Endothelial cell (in vitro differentiated cells): ENCODE results near the gene FBLN5. TPM values are rescaled to one million over a fixed set of nuclear protein-coding genes. Genes with fewer than 3 reads are reported as not detected.

Experiments
- DNase-seq: peaks from one replicate; pipeline ENCODE4 v3.0.0; 2021; ENCODE audit warnings: low spot score
- H3K27ac Mint-ChIP-seq: one replicate; pipeline ENCODE4 v1.8.0; 2021; ENCODE audit warnings: mixed read lengths, inconsistent platforms; ENCODE audit not compliant: unreplicated experiment
- H3K27me3 Mint-ChIP-seq: one replicate; pipeline ENCODE4 v1.8.0; 2021; ENCODE audit warnings: mild to moderate bottlenecking, moderate library complexity, mixed read lengths, inconsistent platforms; ENCODE audit not compliant: unreplicated experiment
- H3K36me3 Mint-ChIP-seq: one replicate; pipeline ENCODE4 v1.8.0; 2021; ENCODE audit warnings: mild to moderate bottlenecking, low read depth, mixed read lengths, inconsistent platforms; ENCODE audit not compliant: unreplicated experiment
- H3K4me1 Mint-ChIP-seq: one replicate; pipeline ENCODE4 v1.8.0; 2021; ENCODE audit warnings: mild to moderate bottlenecking, mixed read lengths, inconsistent platforms; ENCODE audit not compliant: unreplicated experiment
- H3K4me3 Mint-ChIP-seq: one replicate; pipeline ENCODE4 v1.8.0; 2021; ENCODE audit warnings: mild to moderate bottlenecking, mixed read lengths, inconsistent platforms; ENCODE audit not compliant: unreplicated experiment
- H3K9me3 Mint-ChIP-seq: one replicate; pipeline ENCODE4 v1.8.0; 2021; ENCODE audit warnings: mixed read lengths, inconsistent platforms; ENCODE audit not compliant: unreplicated experiment
- total RNA-seq: library from RNA; stranded (reverse); fragmentation: NEBNext Ultra II Directional; extraction: Animal tissue kit (Norgen Biotek cat#: 25700); gene quantifications from one replicate; pipeline ENCODE4 v1.2.1, GENCODE V29; 2021; ENCODE audit not compliant: unreplicated experiment
- TF ChIP-seq, protein P1 (sequence below): fragments of 200-600 bp; sonication (generic); IDR thresholded peaks from one replicate; pipeline ENCODE4 v1.5.0; 2021; ENCODE audit warnings: antibody characterized with exemption; ENCODE audit not compliant: unreplicated experiment

The FBLN5 gene
- total RNA-seq, 1 donor from 2014 or later, result 0.26 TPM

DNA sequence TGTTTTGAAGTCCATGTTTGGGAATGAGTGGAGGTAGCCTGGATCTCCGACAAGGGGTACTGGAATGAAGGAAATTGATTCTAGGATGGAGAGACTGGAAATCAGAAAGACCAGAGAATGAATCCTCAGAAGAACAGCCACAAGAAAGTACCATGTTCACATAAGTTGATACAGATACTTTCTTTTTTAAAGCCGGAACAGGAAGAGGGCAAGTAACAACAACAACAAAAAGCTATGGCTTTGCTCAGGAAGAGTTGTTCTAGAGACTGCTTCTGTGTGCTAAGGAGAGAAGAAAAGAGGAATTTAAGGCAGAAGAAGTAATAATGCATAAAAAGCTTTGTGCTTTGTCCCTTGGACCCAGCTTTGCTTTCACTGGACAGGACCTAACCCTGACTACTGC lies 86.4 kb downstream of the FBLN5 start:
- Mint-ChIP-seq H3K9me3 (no peaks in the 10 kb centered on the region), H3K27ac (no peak overlapping the region), H3K36me3 (no peaks in the 10 kb centered on the region), H3K4me3 (no peak overlapping the region), H3K4me1 (peaks cover 8% of the 10 kb centered on the region), H3K27me3 (peaks cover 4% of the 10 kb centered on the region)
- TF ChIP-seq, protein P1, sequence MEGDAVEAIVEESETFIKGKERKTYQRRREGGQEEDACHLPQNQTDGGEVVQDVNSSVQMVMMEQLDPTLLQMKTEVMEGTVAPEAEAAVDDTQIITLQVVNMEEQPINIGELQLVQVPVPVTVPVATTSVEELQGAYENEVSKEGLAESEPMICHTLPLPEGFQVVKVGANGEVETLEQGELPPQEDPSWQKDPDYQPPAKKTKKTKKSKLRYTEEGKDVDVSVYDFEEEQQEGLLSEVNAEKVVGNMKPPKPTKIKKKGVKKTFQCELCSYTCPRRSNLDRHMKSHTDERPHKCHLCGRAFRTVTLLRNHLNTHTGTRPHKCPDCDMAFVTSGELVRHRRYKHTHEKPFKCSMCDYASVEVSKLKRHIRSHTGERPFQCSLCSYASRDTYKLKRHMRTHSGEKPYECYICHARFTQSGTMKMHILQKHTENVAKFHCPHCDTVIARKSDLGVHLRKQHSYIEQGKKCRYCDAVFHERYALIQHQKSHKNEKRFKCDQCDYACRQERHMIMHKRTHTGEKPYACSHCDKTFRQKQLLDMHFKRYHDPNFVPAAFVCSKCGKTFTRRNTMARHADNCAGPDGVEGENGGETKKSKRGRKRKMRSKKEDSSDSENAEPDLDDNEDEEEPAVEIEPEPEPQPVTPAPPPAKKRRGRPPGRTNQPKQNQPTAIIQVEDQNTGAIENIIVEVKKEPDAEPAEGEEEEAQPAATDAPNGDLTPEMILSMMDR, result no peak
- DNase-seq, result no peak

DNA sequence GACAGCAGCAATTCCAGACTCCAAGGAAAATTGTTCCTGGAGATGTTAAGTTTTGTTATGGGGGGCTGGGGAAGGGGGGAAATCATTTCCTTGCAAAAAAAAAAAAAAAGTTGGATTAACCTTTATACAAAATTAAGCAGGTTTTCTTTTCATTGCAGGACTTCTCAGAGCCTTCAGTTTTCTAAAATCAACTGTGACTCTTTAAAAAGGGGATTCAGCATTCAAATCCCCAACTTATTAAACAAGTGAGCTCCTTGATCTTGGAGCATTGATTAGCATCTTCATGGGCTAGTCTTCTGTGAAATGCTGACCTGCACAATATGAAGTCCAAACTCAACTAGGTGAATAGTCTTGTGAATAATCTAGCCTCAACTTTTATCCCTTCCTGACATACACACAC lies 87.3 kb downstream of the FBLN5 start:
- Mint-ChIP-seq H3K27me3 (peaks cover 4% of the 10 kb centered on the region), H3K36me3 (no peaks in the 10 kb centered on the region), H3K9me3 (no peaks in the 10 kb centered on the region), H3K27ac (no peak overlapping the region), H3K4me1 (peaks cover 8% of the 10 kb centered on the region), H3K4me3 (no peak overlapping the region)
- TF ChIP-seq, protein P1, result no peak
- DNase-seq, result no peak

DNA sequence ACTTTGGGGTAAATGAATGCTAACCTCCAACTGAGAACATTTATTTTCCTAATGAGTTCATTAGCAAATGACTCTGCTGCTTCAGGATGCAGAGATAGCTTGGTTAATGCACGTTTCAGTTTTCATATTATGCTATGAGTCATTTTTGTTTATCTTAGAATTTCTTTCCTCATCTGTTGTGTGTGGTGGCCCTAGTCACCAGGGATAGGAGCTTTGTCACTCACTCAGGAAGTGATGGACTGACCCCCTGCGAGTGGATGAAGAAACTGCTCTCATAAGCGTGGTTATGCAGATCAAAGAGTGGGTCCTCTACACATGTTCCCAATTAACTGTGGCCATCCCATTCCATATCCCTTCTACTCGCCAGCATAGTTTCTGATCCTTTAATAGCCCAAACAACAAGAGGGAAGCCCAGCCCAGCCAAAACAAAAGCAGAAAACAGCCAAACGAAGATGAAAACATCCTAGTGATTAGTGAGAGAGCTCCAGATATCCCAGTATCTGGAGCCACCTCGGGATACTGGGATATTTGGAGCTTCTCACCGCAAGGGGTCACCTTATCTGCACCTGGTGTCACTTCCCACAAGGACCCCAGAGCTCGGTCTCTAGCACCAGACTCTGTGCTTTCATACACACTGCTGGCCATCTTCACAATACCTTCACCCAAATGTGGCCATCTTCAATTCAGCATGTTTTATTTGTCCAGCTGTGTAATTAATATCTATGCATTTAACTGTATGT lies 88.8 kb downstream of the FBLN5 start:
- no peak for DNase-seq
- H3K27ac Mint-ChIP-seq, result no peak overlapping the region

DNA sequence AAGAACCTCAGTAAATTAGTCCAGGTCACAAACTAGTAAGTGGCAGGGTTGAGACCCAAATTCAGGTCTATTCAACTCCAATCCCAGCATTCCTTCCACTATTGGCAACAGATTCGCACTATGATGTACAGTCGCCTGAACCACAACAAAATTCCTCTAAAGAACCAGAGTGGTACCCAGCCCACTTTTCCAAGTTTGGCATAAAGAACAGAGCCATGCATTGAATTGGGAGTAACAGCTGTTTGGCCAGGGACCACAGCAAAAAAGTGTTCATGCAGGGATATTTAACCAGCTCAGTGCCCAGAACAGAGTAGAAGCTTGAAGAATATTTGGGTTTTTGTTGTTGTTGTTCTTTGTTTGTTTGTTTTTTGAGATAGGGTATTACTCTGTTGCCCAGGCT lies 89.9 kb downstream of the FBLN5 start:
- Mint-ChIP-seq H3K36me3 (no peaks in the 10 kb centered on the region), H3K4me1 (peaks cover 6% of the 10 kb centered on the region)

More for the DNA sequence above, 88.8 kb downstream of the FBLN5 start:
- H3K9me3 Mint-ChIP-seq, result no peaks in the 10 kb centered on the region
- H3K27me3 Mint-ChIP-seq, result peaks cover 4% of the 10 kb centered on the region
- H3K36me3 Mint-ChIP-seq, result no peaks in the 10 kb centered on the region
- peaks cover 8% of the 10 kb centered on the region for H3K4me1 Mint-ChIP-seq
- no peak overlapping the region for H3K4me3 Mint-ChIP-seq
- TF ChIP-seq, protein P1, result no peak

More for the DNA sequence above, 89.9 kb downstream of the FBLN5 start:
- no peak for DNase-seq
- TF ChIP-seq, protein P1, result no peak
- H3K27me3 Mint-ChIP-seq, result peaks cover 3% of the 10 kb centered on the region
- no peak overlapping the region for H3K4me3 Mint-ChIP-seq
- no peaks in the 10 kb centered on the region for H3K9me3 Mint-ChIP-seq
- H3K27ac Mint-ChIP-seq, result no peak overlapping the region
